HG03354 (cell line): ENCODE data around the gene DEPP1.

Source experiments
- ATAC-seq: cut with Tn5 transposase; IDR thresholded peaks from one replicate; pipeline ENCODE4 v1.9.1; 2021; ENCODE audit warnings: mild to moderate bottlenecking; ENCODE audit not compliant: unreplicated experiment, poor library complexity, severe bottlenecking

The DEPP1 gene

GRCh38 chr10:44994752-44995530, 16.3 kb upstream of the DEPP1 start:
- ATAC-seq: no peak

- ATAC-seq: no peak
Observed at GRCh38 chr10:44993922-44994751, 15.5 kb upstream of the DEPP1 start.

GRCh38 chr10:44993226-44993921, 14.8 kb upstream of the DEPP1 start:
- ATAC-seq: no peak

DNA sequence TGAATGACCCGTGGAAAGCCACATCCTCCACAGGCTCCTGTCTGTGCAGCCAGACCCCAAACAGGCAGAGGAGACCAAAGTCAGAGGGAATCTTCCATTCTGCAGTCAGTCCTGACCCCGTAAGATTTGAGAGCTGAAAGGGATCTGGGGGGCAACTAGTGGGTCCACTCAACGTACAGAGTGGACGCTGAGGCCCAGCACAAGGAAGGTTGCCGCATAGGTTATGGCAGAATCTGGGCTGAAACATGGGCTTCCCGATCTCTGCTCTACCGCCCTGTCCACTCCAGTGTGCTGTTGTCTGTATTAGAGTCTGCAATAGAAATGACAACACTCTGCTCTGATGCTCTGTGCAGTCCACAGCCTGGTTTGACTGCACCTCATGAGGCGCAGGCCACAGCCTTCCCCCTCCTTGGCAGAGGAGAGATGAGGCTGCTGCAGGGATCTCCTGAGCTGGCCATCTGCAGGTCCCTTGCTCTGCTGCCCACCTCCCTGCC, 14.2 kb upstream of the DEPP1 start:
- ATAC-seq: no peak

DNA sequence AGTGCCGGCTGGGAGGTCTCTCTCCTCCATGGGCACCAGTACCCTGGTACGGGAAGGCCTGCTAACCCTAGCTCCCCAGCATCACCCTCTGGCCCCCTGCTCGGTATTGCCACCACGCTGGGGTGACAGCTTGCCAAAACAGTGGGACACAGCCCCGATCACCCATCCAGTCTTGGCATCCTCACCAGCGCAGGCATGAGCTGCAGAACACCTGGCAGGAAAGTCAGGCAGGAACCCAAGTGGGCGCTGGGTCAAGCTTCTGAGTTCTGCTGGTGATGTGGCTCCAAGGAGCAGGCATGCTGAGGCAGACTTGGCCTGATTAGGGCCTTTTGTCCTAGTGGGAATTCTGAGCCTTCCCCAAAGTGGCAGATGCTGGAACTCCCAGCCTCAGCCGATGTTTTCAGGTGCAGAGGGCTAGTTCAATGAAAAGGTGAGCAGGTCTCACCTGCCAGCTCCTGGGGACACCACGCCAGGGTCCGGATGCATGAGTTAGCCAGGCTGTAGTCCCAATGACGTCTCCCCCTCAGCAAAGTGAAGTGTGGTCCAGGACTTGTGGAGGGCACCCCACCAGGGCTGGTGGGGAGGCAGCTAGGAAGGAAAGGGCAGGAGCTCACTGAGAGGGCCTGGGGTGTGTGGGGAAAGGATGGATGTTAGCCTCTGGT, 13.6 kb upstream of the DEPP1 start:
- ATAC-seq: no peak

- ATAC-seq: no peak
Observed at GRCh38 chr10:44991571-44991970, 13.0 kb upstream of the DEPP1 start.

DNA sequence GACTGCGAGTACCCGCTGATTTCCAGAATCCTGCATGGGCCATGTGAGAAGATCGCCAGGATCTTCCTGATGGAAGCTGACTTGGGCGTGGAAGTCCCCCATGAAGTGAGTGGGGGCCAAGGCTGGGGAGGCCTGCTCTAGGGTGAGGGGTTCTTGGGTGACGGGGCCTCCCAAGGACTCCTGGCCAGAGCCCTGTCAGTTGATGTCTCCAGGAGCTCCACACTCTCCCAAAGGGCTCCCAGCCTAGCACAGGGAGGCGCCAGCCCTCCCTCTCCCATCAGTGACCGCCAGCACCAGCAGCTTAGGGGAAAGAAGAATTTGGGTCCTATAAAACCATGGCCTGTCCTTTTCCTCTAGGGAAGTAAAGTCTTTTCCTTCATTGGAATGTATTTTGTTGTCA, 12.4 kb upstream of the DEPP1 start:
- no peak for ATAC-seq

- ATAC-seq: no peak
Observed at GRCh38 chr10:44990302-44990655, 11.7 kb upstream of the DEPP1 start.

- ATAC-seq: no peak
Observed at GRCh38 chr10:44989597-44990301, 11.1 kb upstream of the DEPP1 start.

DNA sequence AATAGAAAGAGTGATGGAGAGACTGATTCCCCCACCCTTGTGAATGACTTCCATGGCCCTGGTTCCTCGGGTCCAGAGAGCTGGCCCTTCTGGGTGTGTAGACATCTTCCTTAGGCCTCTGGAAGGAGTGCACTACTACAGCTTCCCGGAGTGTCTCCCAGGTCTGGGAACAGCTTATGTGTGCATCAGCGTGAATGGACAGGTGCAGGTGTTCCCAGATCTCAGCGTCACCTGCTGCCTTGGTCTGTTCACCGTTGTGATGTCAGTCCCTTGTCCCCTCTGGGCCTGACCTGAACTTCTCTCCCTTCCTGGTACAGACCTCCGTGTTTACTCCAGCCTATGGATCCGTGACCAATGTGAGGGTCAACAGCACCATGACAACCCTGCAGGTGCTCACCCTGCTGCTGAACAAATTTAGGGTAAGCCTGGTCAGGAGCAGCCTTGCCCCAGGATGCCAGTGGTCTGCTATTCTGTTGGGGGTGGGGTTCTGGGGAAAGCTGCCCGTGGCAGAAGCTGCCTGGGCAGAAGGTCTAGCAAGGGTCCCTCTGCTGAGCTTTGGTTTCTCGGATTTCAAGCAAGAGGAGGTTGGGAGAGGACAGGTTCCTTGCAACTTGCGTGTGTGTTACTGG, 10.5 kb upstream of the DEPP1 start:
- no peak for ATAC-seq

- ATAC-seq: no peak
Observed at GRCh38 chr10:44986670-44987069, 8.1 kb upstream of the DEPP1 start.

DNA sequence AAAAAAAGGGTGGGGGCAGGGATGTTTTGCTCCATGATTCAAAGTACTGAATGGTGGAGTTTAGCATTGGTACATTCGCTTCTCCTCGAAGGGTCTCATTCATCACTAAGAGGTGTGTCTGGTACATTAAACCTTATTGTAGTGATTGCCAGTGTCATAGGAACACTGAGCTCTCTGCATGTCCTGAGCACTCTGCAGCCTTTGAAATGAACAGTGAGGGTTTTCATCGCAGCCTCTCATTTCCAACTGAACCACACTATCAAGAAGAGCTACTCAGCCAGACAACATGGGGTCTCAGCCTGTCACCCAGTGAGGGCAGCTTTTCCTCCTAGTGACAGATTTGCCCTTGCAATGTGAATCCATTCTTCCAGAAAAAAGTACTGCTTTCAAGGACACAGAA, 7.6 kb upstream of the DEPP1 start:
- ATAC-seq: no peak

DNA sequence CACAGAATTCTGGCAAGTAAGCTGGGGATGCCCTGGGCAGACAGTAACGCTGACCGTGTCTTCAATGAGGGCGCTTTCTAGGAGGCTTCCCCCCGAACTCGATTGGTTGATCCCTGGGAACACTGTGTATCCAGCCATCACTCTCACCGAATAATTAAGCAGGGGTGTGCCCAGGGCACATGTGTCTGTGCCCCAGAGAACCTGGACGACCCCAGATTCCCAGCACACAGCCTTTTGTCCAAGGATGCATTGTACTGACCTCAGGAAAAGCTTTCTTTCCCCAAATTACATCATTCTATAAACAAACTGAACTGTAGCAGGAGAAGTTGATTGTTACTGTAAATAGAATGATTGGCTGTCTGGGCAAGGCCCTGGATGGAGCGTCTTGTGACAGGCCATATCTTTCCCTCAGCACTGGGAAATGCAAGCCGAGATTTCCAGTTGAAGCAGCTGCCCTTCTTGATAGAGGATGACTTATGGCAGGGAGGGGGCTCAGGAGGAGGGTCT, 6.6 kb upstream of the DEPP1 start:
- no peak for ATAC-seq

DNA sequence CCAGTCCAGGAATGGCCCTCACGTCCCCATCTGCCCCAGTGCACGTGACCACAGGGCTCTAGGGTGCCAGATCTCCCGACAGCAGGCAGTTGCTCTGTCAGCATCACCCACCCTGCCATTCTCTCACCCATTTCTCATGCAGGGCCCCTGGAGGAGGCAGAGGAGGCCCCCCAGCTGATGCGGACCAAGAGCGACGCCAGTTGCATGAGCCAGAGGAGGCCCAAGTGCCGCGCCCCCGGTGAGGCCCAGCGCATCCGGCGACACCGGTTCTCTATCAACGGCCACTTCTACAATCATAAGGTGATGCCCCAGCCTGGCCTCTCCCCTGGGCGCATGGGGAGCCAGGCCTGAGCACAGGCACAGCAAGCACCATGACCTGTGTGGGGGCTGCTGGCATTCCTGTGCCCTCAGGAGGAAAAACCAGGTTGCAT, 6.1 kb upstream of the DEPP1 start:
- no peak for ATAC-seq

GRCh38 chr10:44983895-44984278, 5.3 kb upstream of the DEPP1 start:
- ATAC-seq: no peak

GRCh38 chr10:44983066-44983894, 4.7 kb upstream of the DEPP1 start:
- no peak for ATAC-seq

GRCh38 chr10:44982496-44982895, 3.9 kb upstream of the DEPP1 start:
- no peak for ATAC-seq

GRCh38 chr10:44982114-44982460, 3.5 kb upstream of the DEPP1 start:
- ATAC-seq: no peak
